HG02973 (cell line): ENCODE measurements around the gene PPFIBP1.
"Not testable (repeated sequence)": the region's sequence is repeated elsewhere in the genome, so short reads cannot be mapped to it uniquely, and the experiment has no call there.

Experiments
- ATAC-seq: cut with Tn5 transposase; IDR thresholded peaks from one replicate; pipeline ENCODE4 v1.9.1; 2021; ENCODE audit warnings: moderate library complexity; ENCODE audit not compliant: unreplicated experiment

The PPFIBP1 gene

GRCh38 chr12:27620121-27620520 is 96.1 kb downstream of the PPFIBP1 start:
- no peak for ATAC-seq

GRCh38 chr12:27622436-27623195 is 98.6 kb downstream of the PPFIBP1 start:
- no peak for ATAC-seq

GRCh38 chr12:27623645-27624044 is 99.6 kb downstream of the PPFIBP1 start:
- ATAC-seq: no peak

GRCh38 chr12:27624586-27624985 is 100.6 kb downstream of the PPFIBP1 start:
- ATAC-seq: no peak

GRCh38 chr12:27627123-27627852 is 103.3 kb downstream of the PPFIBP1 start:
- ATAC-seq: no peak

- not testable (repeated sequence) for ATAC-seq
These were observed 104.0 kb downstream of the PPFIBP1 start for GRCh38 chr12:27627853-27628469.

GRCh38 chr12:27630219-27630618 is 106.2 kb downstream of the PPFIBP1 start:
- ATAC-seq: not testable (repeated sequence)

GRCh38 chr12:27631365-27631764 is 107.4 kb downstream of the PPFIBP1 start:
- no peak for ATAC-seq

- no peak for ATAC-seq
These were observed 107.9 kb downstream of the PPFIBP1 start for GRCh38 chr12:27631813-27632491.

- ATAC-seq: no peak
These were observed 111.5 kb downstream of the PPFIBP1 start for GRCh38 chr12:27635349-27635972.

- ATAC-seq: not testable (repeated sequence)
These were observed 112.6 kb downstream of the PPFIBP1 start for GRCh38 chr12:27636569-27636968.

GRCh38 chr12:27637524-27637923 is 113.5 kb downstream of the PPFIBP1 start:
- no peak for ATAC-seq

GRCh38 chr12:27639265-27639664 is 115.3 kb downstream of the PPFIBP1 start:
- no peak for ATAC-seq

GRCh38 chr12:27640566-27641200 is 116.7 kb downstream of the PPFIBP1 start:
- not testable (repeated sequence) for ATAC-seq

GRCh38 chr12:27642361-27642760 is 118.4 kb downstream of the PPFIBP1 start:
- ATAC-seq: not testable (repeated sequence)

- ATAC-seq: not testable (repeated sequence)
These were observed 118.9 kb downstream of the PPFIBP1 start for GRCh38 chr12:27642892-27643291.

- no peak for ATAC-seq
These were observed 120.3 kb downstream of the PPFIBP1 start for GRCh38 chr12:27644158-27644845.

- ATAC-seq: no peak
These were observed 121.7 kb downstream of the PPFIBP1 start for GRCh38 chr12:27645671-27646070.

GRCh38 chr12:27646149-27646548 is 122.1 kb downstream of the PPFIBP1 start:
- no peak for ATAC-seq

- no peak for ATAC-seq
These were observed 126.0 kb downstream of the PPFIBP1 start for GRCh38 chr12:27650011-27650410.
